Activated T-cell treated with anti-CD3 and anti-CD28 coated beads, Interleukin-2, amount 50 U/mL, for 48 hours (primary cell): Measurements from ENCODE around the gene CSTA.
"Not testable (repeated sequence)": the region's sequence is repeated elsewhere in the genome, so short reads cannot be mapped to it uniquely, and the experiment has no call there.

Experiments used
- DNase-seq, 2 experiments: peaks; one replicate each; pipeline ENCODE4 v3.0.0-alpha.2; 2020

Gene CSTA

DNA sequence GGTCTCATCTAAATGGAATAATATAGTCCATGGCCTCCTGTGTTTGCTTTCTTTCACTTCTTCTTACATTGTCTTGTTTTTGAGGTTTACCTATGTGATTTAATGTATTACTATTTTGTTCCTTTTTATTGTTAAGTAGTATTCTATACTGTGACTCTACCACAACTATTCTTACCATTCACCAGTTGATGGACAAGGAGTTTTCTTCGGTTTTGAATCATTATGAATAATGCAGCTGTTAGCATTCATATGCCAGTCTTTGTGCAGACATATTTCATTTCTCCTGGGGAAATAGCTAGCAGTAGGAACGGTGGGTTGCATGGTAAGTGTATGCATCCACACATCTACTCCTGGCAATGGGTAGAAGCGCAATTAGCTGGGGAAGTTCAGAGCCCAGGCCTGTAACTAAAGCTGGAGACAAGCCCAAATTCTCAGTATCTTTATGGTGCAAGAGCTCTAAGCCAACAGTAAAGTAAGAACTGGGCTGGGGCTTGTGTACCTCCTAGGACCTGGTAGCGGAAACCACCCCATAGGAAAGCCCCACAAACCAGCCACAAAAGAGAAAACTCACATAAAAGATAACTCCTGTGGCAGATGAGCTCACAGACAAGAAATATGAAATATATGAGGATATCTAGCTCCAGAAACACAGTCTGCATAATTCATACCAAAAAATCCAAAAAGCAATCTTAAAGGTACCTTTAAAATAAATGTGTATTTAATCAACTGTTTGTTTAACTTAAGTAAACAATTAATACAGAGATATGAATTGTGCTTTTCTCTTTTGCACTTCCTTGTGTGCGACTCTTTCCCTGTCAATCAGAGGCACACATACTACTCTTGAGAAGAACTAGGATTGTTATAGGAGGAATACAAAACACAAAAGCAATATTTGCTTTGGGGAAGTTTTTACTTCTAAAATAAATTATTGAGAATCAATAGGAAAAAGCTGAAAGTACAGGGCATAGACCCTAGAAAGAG lies 2.7 kb upstream of the CSTA start:
- DNase-seq = no peak

DNA sequence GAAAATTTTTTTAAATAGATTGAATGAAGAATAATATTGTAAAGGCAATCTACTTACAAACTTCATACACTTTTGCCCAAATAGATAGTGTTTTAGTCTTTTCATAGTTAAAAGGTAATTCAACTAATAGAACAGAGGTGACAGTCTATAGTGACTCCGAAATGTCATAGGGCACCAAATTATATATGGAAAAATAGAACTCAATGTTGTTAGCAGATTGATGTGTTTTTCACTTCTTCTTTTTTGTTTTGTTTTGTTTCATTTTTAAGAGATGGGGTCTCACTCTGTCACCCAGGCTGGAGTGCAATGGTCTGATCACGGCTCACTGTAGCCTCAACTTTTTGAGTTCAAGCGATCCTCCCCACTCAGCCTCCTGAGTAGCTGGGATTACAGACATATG lies 721 bp downstream of the CSTA start:
- no peak for DNase-seq

- DNase-seq = no peak
These were observed 6.8 kb downstream of the CSTA start for GRCh38 chr3:122331886-122332285.

- no peak for DNase-seq
These were observed 7.5 kb downstream of the CSTA start for GRCh38 chr3:122332551-122332950.

DNA sequence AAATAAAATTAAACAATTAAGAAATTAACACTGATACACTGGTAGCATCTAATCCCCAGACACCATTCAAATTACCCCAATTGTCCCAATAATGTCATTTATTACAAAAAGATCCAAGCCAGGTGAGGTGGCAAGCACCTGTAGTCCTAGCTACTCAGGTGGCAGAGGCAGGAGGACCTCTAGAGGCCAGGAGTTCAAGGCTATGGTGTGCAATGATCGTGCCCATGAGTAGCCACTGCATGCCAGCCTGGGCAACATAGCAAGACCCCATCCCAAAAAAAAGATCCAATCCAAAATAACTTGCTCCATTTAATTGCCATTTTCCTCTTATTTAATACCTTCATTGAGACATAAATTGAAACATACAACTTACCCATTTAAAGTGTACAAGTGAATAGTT lies 17.8 kb downstream of the CSTA start:
- DNase-seq = no peak

- no peak for DNase-seq
These were observed 18.6 kb downstream of the CSTA start for GRCh38 chr3:122343654-122344053.

DNA sequence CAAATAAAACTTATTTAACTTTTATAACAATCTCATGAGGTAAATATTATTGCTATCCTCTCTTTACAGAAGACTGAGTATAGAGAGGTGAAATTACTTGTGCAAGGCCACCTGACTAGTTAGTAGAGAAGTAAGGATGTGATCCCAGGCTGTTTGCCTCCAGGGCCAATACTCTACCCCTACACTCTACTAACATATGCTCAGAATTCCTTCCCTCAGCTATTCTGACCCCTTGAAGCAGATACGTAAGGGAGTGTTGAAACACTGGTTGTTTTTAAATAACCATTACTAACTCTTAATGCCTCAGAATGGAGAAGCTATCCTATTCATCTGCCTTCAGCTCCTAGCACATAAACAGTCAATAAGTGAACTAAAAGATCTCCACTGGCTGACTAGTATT lies 24.1 kb downstream of the CSTA start:
- DNase-seq = no peak

DNA sequence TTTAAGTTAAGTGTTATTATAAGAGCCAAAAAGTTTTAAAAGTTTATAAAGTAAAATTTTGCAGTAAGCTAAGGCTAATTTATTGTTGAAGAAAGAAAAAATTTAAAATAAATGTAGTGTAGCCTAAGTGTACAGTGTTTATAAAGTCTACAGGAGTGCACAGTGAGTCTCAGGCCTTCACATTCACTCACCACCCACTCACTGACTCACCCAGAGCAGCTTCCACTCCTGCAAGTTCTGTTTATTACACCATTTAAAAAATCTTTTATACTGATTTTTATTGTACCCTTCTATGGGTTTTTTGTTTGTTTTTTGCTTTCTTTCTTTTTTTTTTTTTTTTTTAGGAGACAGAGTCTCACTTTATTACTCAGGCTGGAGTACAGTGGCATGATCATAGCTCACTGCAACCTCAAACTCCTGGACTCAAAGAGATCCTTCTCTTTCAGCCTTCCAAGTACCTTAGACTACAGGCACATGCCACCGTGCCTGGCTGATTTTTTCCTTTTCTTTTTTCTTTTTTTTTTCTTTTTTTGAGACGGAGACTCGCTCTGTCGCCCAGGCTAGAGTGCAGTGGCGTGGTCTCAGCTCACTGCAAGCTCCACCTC lies 25.9 kb downstream of the CSTA start:
- DNase-seq = no peak

DNA sequence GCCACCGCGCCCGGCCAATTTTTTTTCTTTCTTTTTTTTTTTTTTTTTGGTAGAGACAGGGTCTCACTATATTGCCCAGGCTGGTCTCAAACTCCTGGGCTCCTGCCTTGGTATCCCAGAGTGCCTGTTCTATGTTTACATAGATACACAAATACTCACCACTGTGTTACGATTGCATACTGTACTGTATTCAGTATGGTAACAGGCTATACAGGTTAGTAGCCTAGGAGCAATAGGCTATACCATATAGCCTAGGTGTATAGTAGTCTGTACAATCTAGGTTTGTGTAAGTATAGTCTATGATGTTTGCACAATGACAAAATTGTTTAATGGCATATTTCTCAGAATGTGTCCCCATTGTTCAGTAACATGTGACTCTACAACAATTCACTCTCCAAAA lies 26.6 kb downstream of the CSTA start:
- DNase-seq = no peak

GRCh38 chr3:122353215-122353614 lies 28.2 kb downstream of the CSTA start:
- no peak for DNase-seq

GRCh38 chr3:122353893-122354401 lies 28.9 kb downstream of the CSTA start:
- no peak for DNase-seq

GRCh38 chr3:122355612-122356011 lies 30.6 kb downstream of the CSTA start:
- no peak for DNase-seq

- no peak for DNase-seq
These were observed 31.4 kb downstream of the CSTA start for GRCh38 chr3:122356402-122356801.

GRCh38 chr3:122357828-122358702 lies 33.0 kb downstream of the CSTA start:
- DNase-seq = no peak

- DNase-seq = no peak
These were observed 33.6 kb downstream of the CSTA start for GRCh38 chr3:122358703-122359032.

DNA sequence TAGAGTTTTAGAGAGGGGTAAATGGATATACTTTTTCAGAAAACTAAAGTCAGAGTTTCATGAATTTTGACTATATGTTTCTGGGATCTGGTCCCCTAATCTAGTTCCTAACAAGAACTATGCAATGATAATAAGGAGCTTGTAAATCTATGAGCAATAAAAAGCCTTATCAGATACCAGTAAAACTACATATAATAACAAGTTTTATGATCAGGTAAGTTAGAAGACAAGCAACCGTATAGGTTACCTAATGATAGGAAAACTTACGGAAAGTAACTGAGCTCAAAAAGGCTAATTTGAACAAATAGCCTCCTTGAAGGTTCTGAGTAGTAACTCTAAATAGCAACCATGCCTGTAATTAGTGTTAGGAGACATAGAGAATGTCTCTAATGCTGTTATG lies 37.0 kb downstream of the CSTA start:
- no peak for DNase-seq

- no peak for DNase-seq
These were observed 39.4 kb downstream of the CSTA start for GRCh38 chr3:122364490-122364889.

- DNase-seq = no peak
These were observed 40.0 kb downstream of the CSTA start for GRCh38 chr3:122365073-122365472.

DNA sequence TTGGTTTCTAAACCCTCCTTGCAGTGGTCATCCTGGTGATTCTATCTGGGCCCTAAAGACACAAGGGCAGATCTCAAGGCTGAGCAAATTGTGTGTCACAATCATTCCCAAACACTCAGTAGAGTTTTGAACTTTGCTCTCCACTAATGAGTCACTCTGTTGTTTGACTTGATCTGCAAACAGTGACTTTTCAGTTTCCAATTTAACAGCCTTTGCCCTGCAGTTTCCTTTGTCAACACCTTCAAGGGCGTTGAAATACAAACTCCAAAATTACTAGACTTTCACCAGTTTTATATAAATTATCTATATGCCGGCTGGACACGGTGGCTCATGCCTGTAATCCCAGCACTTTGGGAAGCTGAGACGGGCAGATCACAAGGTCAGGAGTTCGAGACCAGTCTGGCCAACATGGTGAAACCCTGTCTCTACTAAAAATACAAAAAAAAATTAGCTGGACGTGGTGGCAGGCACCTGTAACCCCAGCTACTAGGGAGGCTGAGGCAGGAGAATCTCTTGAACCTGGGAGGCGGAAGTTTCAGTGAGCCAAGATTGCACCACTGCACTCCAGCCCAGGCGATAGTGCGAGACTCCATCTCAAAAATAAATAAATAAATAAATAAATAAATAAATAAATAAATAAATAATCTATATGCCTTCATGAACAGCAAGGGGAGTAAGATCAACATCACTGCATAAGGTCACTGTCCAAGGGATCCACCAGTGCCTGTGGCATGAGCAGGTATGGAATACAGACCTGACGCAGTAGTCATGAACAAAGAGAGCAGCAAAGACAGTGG lies 40.7 kb downstream of the CSTA start:
- DNase-seq = not testable (repeated sequence)

DNA sequence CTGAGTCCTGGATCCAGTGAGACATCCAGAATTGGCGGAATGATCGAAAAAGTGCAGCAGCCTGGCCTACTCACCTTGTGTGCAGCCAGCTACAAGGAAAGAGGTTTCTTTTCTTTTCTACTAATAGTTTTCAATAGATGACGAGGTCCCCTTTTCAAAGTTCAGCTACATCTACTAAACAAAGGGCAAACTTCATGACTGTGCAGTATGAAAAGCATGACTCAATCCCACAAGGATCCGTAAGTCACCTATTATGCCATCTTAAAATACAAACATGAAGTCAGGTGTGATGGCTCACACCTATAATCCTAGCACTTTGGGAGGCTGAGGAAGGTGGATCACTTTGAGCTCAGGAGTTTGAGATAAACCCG lies 41.3 kb downstream of the CSTA start:
- no peak for DNase-seq

DNA sequence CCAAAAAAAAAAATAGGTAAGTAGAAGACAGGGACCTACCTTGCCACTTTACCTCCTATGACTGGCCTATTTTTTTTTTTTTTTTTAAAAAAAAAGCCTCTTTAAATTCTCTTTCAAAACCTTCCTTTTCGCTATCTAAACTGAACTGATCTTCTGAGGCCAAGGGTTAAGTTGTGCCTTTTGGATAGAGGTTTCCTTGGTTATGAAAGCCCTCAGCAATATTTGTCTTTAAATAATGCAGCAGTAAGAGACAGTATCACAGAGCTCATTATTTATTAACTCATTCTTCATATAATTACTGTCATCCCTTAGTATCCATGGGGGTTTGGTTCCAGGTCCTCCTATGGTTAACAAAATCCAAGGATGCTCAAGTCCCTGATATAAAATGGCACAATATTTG lies 49.0 kb downstream of the CSTA start:
- DNase-seq = no peak

DNA sequence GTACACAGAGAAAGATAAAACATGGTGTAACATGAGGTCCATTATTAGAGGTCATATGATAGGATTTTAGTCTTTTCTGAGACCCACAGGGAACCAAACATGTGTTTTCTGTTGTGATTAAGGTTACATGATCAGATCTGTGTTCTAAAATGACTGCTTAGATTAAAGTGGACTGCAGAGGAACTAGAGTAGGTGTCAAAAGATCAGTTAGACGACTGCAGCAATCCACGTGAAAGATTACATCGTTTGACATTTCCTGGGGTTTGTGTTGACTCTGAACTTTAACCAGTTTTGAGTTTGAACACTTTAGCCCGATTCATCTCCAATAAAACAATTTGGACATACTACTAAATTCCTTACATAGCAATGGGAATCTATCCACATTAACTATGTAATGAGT lies 52.9 kb downstream of the CSTA start:
- DNase-seq = no peak
